HG03342 (cell line): ENCODE measurements around the gene RDH16.
A peak's percentile ranks its signal among the peaks of the same experiment; 100 is the strongest.

ENCODE experiments used
- ATAC-seq: cut with Tn5 transposase; IDR thresholded peaks from one replicate; pipeline ENCODE4 v1.9.1; 2021; ENCODE audit warnings: mild to moderate bottlenecking, moderate library complexity; ENCODE audit not compliant: unreplicated experiment

Gene RDH16

GRCh38 chr12:56957229-56958052 is at the start of gene RDH16:
RDH16 (minus strand) TSS chr12:56957608; CDS start chr12:56957462, 146 bp downstream.
- ATAC-seq, result no peak

GRCh38 chr12:57006809-57007475 is 49.5 kb upstream of the RDH16 start:
- ATAC-seq, result no peak

- ATAC-seq, result peak; percentile 60
Measured at GRCh38 chr12:57005980-57006808, 48.8 kb upstream of the RDH16 start, which contains the start of gene ZBTB39. ZBTB39 (minus strand) TSS chr12:57006546; CDS start chr12:57004917, 1,629 bp downstream.

- no peak for ATAC-seq
Measured at GRCh38 chr12:57004651-57005050, 47.2 kb upstream of the RDH16 start.

- no peak for ATAC-seq
Measured at GRCh38 chr12:57003395-57003794, 46.0 kb upstream of the RDH16 start.

- ATAC-seq, result no peak
Measured at GRCh38 chr12:57001448-57001906, 44.1 kb upstream of the RDH16 start.

GRCh38 chr12:57000393-57000792 is 43.0 kb upstream of the RDH16 start:
- no peak for ATAC-seq

- no peak for ATAC-seq
Measured at GRCh38 chr12:56999456-56999855, 42.0 kb upstream of the RDH16 start.

GRCh38 chr12:56998981-56999380 is 41.6 kb upstream of the RDH16 start:
- ATAC-seq, result peak; percentile 76

GRCh38 chr12:56998316-56998715 is 40.9 kb upstream of the RDH16 start:
- ATAC-seq, result no peak

- ATAC-seq, result no peak
Measured at GRCh38 chr12:56996793-56997545, 39.6 kb upstream of the RDH16 start.

GRCh38 chr12:56995930-56996496 is 38.6 kb upstream of the RDH16 start:
- ATAC-seq, result no peak

- no peak for ATAC-seq
Measured at GRCh38 chr12:56995201-56995929, 38.0 kb upstream of the RDH16 start.

- ATAC-seq, result no peak
Measured at GRCh38 chr12:56994231-56994746, 36.9 kb upstream of the RDH16 start.

- ATAC-seq, result no peak
Measured at GRCh38 chr12:56993346-56993745, 35.9 kb upstream of the RDH16 start.

GRCh38 chr12:56991319-56992246 is 34.2 kb upstream of the RDH16 start:
- no peak for ATAC-seq

GRCh38 chr12:56990648-56991318 is 33.4 kb upstream of the RDH16 start:
- ATAC-seq, result no peak
